Right lobe of liver (tissue), 6 donors: ENCODE results near the gene MARCHF4. TPM values are rescaled to one million over a fixed set of nuclear protein-coding genes. Genes with fewer than 3 reads are reported as not detected.

Experiments
- ATAC-seq, 4 donors: fragments of 200-7000 bp; cut with Tn5 transposase; one replicate each; pipeline ENCODE4 v1.9.1; 2020; ENCODE audit warnings: mild to moderate bottlenecking in 4 of 4, moderate library complexity in 4 of 4
- DNase-seq, 3 donors: peaks; one replicate each; pipeline ENCODE4 v3.0.0-alpha.2; 2020
- H3K27ac ChIP-seq, 3 donors: fragments of 200-600 bp; one replicate each; pipeline ENCODE4 v1.8.0; 2022
- H3K27me3 ChIP-seq, 2 donors: fragments of 200-600 bp; one replicate each; pipeline ENCODE4 v1.8.0; 2022
- H3K36me3 ChIP-seq, 4 donors: fragments of 200-600 bp; sonication (generic) in 1 of 4; one replicate each; pipeline versions ENCODE4 v1.5.1 to v1.8.0; 2017 to 2022; ENCODE audit warnings: control low read depth in 1 of 4
- H3K4me1 ChIP-seq, 4 donors: fragments of 200-600 bp; sonication (generic) in 1 of 4; one replicate each; pipeline versions ENCODE4 v1.5.1 to v1.8.0; 2017 to 2022; ENCODE audit warnings: control low read depth in 1 of 4
- H3K4me3 ChIP-seq, 3 donors: fragments of 200-600 bp; one replicate each; pipeline ENCODE4 v1.8.0; 2022
- H3K9me3 ChIP-seq, 4 donors: fragments of 200-600 bp; sonication (generic) in 1 of 4; one replicate each; pipeline versions ENCODE4 v1.5.1 to v1.8.0; 2017 to 2022; ENCODE audit warnings: control low read depth in 1 of 4
- CTCF ChIP-seq, 4 donors: fragments of 200-600 bp in 3 of 4; fragments of 450-650 bp in 1 of 4; IDR thresholded peaks; one replicate each; pipeline versions ENCODE4 v1.5.1 to v1.8.0; 2016 to 2022; ENCODE audit warnings: antibody characterized with exemption in 4 of 4, mild to moderate bottlenecking in 2 of 4
- POLR2A ChIP-seq: fragments of 450-650 bp; IDR thresholded peaks from one replicate; pipeline ENCODE4 v1.6.1; 2017; ENCODE audit warnings: antibody characterized with exemption, mild to moderate bottlenecking
- WGBS: methylation state at CpG from one replicate; pipeline ENCODE4 v1.1.6; 2018; ENCODE audit warnings: low coverage, low lambda C conversion rate; ENCODE audit not compliant: insufficient coverage; ENCODE audit errors: missing lambda C conversion rate; 5-methylcytosine and 5-hydroxymethylcytosine counted together
- intact Hi-C, 2 donors: fragments of 100-400 bp; cut with DNase I; formaldehyde crosslinking; loops; one replicate each; pipeline versions ENCODE4 v1.11.2 to v1.14.1; 2022
- total RNA-seq, 6 experiments: library from RNA; depleted of rRNA in 2 of 6; stranded (reverse); fragments of >200 nt in 2 of 6; fragmentation: NEBNext Ultra II Directional in 3 of 6; extraction: Animal tissue kit (Norgen Biotek cat#: 25700) in 3 of 6; gene quantifications; one replicate each; pipeline versions ENCODE4 v1.1.0 to v1.2.4, GENCODE V29; 2016 to 2023
- donor health status: DM: no; HTN: yes; CAD: no.
- donor health status: DM: no; HTN: no; CAD: no.
- donor health status: DM: no; HTN: no; CAD: no.
- donor health status: DM: no; HTN: yes; CAD: no.
- donor health status: DM: no; HTN: yes; CAD: no.

MARCHF4 gene
- total RNA-seq, 6 experiments from 2014 or later: not detected

GRCh38 chr2:216355711-216356110 is 16.6 kb downstream of the MARCHF4 start:
- H3K4me1 ChIP-seq: no peaks in the 10 kb centered on the region
- TF ChIP-seq CTCF (IDR thresholded peaks at IDR 0.05) (no peak), POLR2A (no peak)
- no peak overlapping the region for H3K4me3 ChIP-seq
- WGBS: 48% methylated on average over 2 of the region's 2 CpGs
- H3K27me3 ChIP-seq: no peaks in the 10 kb centered on the region
- ATAC-seq (no peak), DNase-seq (no peak)
- H3K27ac ChIP-seq: no peak overlapping the region
- H3K9me3 ChIP-seq: no peaks in the 10 kb centered on the region
- intact Hi-C loops: no loop called here
- H3K36me3 ChIP-seq: no peaks in the 10 kb centered on the region

GRCh38 chr2:216354306-216354705 is 18.0 kb downstream of the MARCHF4 start:
- Histone ChIP-seq H3K27me3 (no peaks in the 10 kb centered on the region), H3K27ac (no peak overlapping the region), H3K36me3 (no peaks in the 10 kb centered on the region), H3K4me3 (no peak overlapping the region), H3K9me3 (no peaks in the 10 kb centered on the region), H3K4me1 (no peaks in the 10 kb centered on the region)
- intact Hi-C loops: no loop called here
- TF ChIP-seq CTCF (IDR thresholded peaks at IDR 0.05): no peak
- TF ChIP-seq POLR2A: no peak
- DNase-seq (no peak), ATAC-seq (no peak)
- 54% methylated on average over 4 of the region's 4 CpGs for WGBS

- no peak for TF ChIP-seq POLR2A
- TF ChIP-seq CTCF (IDR thresholded peaks at IDR 0.05): no peak
- no peaks in the 10 kb centered on the region for H3K36me3 ChIP-seq
- H3K9me3 ChIP-seq: no peaks in the 10 kb centered on the region
- H3K27ac ChIP-seq: no peak overlapping the region
- WGBS: 31% methylated on average over 5 of the region's 5 CpGs
- no peak overlapping the region for H3K4me3 ChIP-seq
- H3K4me1 ChIP-seq: no peaks in the 10 kb centered on the region
- H3K27me3 ChIP-seq: no peaks in the 10 kb centered on the region
- no peak for DNase-seq
- intact Hi-C loops: no loop called here
- no peak for ATAC-seq
Measured at GRCh38 chr2:216352653-216353270, 19.5 kb downstream of the MARCHF4 start.

- intact Hi-C loops: no loop called here
- TF ChIP-seq CTCF (IDR thresholded peaks at IDR 0.05) (no peak), POLR2A (no peak)
- H3K27ac ChIP-seq: no peak overlapping the region
- DNase-seq (no peak), ATAC-seq (no peak)
- H3K36me3 ChIP-seq: no peaks in the 10 kb centered on the region
- H3K4me1 ChIP-seq: no peaks in the 10 kb centered on the region
- no peak overlapping the region for H3K4me3 ChIP-seq
- 83% methylated on average over 5 of the region's 5 CpGs for WGBS
- no peaks in the 10 kb centered on the region for H3K27me3 ChIP-seq
- no peaks in the 10 kb centered on the region for H3K9me3 ChIP-seq
Measured at GRCh38 chr2:216351172-216351925, 20.9 kb downstream of the MARCHF4 start.
